Inferior parietal cortex (tissue), 1 donor: ENCODE measurements around the gene TOMM20L.

Experiments
- DNase-seq: peaks from one replicate; pipeline ENCODE4 v3.0.0-alpha.2; 2016; ENCODE audit errors: extremely low spot score

Gene TOMM20L

DNA sequence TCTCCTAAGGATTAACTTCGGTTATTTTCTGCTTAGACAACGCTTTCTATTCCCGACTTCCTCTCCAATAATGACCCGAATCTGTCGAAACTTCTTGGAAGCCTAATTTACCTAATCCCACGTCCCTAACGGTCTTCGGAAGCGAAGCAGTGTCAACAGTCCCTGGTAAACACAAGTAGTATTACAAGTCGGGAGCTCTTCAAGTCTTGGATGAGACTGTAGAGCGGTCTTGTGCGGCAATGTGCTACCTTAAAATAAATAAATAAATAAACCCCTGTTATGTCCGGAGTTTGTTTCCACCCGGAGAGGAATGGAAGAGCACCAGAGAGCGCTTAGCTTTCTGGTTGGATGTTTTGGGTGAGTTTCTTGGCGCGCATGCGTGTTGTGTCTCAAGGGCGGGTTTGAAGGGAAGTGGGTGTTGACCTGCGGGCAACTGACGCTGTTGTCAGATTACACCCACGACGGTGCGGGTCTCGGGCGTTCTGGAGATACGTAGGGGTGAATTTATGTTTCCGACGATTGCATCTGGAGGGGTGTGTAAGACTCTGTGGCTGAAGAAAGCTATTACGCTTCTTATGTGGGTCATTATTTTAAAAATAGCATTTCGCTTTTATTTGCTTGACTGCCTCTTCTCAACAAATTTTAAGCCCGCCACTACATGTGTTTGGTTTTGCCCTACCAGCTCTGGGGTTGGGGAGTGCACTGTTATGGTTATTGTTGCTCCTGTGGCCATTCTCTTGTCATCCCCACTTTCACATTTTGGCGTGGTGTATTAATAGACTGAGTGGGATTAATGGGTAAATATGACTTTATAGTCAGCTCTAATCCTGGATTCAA lies 31.8 kb downstream of the TOMM20L start, which contains the start of the genes KIAA0586 and TIMM9:
KIAA0586 (plus strand) TSS at position 439 of the 837 bp plus-strand sequence. CDS start 546 bp downstream, outside the sequence.
TIMM9 (minus strand) TSS at position 251 of the 837 bp plus-strand sequence. CDS start 15,586 bp downstream, outside the sequence.
- peak; percentile 99 for DNase-seq

DNA sequence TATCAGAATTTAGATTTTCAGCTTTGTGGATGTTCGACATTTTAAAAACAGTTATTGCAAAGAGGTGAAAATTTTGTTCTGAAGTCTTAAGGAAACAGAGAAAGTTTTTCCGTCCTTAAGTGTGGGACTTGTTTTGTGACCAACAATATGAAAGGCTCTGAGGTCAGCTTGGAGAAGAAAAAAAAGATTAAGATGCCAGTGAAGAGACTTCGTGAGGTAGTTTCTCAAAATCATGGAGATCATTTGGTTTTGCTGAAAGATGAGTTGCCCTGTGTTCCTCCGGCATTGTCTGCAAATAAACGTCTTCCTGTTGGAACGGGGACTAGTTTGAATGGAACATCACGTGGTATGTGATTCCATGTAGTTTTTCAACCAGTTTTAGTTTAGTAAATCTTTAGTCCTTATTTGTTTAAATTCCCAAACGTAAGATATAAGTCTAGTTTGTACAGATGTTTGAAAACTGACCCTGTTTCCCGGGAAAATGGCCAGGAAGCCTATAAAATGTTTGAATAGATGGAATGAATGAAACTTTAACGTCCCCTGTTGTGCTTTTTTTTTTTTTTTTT lies 32.5 kb downstream of the TOMM20L start:
- peak; percentile 47 for DNase-seq

DNA sequence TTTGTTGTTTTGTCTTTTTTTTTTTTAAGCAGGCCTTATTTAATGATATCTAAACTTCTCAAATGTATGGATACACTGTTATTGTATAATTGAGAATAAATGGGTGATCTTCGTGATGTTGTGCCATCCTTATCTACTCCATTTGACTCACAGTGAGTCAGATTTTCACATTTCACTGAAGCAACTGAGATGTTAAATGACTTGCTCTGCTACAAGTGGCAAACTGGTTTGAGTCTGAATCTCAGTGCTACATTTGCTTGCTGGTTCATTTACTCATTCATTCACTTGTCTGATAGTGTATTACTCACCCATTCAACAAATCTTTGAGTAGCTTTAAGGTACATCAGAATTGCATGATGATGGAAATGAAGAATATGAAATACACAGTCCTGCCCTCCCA lies 34.4 kb downstream of the TOMM20L start:
- DNase-seq: no peak

DNA sequence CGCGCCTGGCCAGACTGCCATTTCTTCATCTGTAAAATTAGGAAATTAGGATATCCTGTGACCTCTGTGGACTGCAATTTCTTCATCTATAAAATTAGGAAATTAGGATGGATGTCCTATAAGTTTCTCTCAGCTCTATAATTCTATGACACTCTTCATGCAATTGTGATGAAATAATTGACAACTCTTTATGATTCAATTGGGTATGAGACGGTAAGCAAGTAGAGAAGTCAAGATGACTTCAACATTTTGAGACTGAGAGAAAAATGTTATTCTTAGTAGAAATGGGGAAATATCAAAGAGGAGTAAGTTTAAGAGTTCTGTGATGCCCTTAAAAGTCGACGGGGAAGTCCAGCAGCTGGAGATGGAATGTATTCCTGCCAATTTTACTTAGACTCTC lies 43.7 kb downstream of the TOMM20L start:
- no peak for DNase-seq

DNA sequence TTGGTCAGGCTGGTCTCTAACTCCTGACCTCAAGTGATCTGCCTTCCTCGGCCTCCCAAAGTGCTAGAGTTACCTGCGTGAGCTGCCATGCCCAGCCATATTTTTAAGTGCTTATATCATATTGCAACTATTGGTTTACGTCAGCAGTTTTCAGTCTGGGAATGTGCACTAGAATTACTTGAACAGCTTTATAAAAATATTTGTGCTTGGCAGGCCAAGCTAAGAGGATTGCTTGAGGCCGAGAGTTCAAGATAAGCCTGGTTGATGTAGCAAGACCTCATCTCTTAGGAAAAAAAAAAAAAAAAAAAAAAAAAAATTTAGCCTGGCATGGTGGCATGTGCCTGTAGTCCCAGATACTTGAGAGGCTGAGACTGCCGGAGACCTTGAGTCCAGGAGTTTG lies 48.9 kb downstream of the TOMM20L start:
- no peak for DNase-seq

DNA sequence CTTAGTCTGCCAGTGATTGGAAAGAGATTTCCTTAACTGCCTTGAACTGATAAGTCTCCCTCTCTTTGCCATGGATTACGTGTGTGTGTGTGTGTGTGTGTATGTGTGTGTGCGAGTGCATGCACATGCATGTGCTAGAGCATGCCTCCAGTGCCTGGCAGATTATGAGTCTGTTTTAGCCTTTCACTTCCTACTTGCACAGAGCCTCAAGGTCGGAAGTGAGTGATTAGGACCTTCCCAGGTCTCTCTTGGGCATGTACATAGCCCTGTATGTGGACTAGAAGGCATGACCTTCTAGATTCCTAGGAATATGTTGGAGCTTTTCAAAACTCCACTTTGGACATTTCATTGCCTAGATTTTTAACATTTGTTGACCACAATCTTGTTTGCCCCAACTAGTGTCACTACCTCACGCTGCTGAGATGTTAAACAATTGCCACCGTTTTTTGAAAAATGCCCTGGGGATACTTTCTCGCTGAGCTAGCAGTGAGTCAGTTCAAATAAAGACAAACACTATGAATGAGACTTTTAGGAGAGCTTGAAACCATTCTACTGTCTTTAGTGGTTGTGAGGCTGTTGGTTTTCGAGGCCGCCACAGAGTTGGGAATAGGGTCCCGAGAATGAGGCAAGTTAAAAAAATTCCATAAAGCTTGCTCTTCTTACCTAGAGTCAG lies 60.0 kb downstream of the TOMM20L start:
- DNase-seq: no peak
